HT-29 (cell line): ENCODE data around the gene EEFSEC. TPM values are rescaled to one million over a fixed set of nuclear protein-coding genes. Genes with fewer than 3 reads are reported as not detected.

Experiments used
- DNase-seq: peaks from one replicate; pipeline ENCODE4 v3.0.0-alpha.2; 2015; ENCODE audit warnings: low spot score
- total RNA-seq: library from RNA; depleted of rRNA; stranded (reverse); fragments of >200 nt; shearing (Covaris generic); gene quantifications from 2 replicates; pipeline ENCODE4 v1.2.3, GENCODE V29; 2014

EEFSEC gene
- total RNA-seq, 1 experiment from 2014 or later: 22.0 TPM

DNA sequence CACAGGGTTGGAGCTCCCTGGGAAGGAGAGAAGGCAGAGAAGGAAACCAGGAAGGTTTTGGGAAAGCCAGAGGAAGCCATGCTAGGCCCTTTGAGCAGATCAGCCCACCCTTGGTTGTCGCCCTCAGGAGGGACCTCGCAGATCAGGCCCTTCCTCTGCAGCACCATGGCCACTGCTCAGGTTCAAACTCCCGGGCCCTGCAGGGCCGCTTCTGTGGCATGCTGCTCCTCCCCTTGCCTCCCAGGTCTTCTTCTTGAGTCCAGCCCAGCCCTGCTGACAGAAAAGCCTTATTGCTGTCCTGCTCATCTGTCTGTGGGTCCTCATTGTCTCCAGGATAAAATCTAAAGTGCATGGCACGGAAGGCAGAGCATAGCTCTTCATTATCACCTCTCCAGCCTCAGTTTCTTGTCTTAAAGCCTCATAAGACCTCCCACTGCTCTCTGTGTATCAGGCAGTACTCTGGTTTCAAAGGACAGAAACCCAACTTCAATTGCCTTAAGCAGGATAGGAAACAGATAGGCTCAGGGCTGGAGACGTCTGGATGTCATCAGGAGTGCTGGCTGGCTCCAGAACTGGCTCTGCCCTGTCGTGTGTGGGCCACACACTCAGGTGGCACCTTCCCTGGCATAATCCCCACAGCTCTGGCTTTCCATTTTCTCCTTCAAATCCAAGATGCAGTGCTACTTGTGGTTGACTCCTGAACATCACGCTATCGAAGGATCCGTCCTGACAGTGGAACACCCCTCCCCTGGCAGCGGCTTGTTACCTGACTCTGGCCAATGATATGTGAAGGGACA, 118.5 kb downstream of the EEFSEC start:
- DNase-seq: no peak

DNA sequence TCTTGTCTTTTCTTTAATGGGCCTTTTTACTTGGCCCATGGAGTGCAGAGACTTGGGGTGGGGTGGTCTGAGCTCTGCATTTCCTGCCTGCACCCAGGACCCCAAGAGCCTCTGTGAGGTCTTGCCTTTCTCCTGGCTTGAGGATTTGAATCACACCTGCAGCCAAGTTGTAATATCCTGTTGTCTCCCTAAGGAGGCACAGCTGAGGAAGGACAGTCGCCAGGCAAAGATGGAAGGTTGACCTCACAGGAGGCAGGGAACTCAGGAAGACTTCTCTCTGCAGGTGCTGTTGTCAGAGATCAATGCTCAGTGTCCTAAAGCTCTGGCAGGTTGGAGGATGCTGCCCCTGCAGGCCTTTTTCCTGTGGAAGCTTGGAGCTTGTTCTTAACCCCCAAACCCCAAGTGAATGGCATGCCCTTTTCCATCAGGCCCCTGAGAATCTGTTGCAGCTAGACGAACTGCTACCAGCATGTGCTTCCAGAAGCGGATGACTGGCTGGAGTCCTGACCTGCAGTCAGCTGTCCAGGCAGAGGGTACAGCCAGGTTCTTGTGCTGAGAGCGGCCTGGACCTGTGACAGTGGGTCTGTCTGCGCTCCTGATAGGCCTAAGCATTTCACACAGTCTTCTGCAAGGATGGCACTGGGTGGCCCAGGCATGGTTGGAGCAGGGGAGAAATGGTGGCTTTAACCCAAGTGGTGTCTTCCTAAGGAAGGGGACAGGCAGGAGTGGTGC, 120.0 kb downstream of the EEFSEC start:
- no peak for DNase-seq

DNA sequence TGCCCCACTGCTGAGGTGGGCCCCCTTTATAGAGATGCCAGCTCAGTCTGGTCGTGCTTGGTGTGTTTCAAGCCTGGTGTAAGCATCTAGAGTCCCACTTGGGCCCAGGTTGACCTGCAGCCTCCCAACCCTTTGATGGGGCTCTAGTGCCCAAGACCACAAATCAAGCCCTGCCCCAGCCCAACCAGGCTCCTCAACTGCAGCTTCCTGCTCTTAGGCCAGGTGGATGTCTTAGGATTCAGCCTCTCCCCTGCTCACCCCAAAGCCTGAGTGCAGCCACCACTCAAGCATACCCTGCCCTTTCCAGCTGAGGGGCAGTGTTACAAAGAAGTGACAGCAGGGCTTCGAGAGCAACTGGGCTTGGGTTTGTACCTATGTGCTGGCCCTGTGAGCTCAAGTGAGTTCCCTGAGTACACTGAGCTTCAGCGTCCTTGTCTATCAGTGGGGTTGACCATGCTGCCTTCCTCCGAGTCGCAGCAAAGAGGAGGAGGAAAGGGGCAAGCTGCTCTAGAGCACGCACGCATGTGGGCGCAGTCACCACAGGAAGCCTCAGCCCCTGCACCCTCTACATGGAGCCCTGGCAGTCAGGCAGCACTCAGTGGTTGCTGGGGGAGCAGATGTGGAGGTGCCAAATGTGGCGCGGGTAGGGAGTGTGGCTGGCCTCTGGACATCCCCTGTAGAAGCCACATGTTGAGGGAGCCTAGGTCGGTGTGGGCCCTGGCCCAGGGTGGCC, 120.7 kb downstream of the EEFSEC start:
- no peak for DNase-seq

DNA sequence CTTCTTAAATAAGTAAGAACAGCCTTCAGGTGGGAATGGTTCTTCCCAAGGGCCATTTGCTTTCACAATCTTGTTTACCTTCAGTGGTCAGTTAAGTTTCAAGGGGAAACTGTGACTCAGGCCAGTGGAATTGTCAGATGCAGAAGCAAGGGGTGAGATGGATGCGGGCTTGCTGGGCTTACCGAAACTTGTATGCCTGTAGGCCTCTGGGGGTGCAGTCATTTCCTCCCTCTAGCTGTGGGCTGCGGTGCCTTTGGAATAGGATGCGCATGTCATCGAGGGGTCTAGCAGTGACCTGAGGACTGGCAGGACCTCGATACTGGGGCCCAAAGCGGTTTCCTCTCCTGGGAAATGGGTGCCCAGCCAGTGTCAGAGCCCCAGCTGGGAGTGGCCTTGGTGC, 121.6 kb downstream of the EEFSEC start:
- DNase-seq: no peak

DNA sequence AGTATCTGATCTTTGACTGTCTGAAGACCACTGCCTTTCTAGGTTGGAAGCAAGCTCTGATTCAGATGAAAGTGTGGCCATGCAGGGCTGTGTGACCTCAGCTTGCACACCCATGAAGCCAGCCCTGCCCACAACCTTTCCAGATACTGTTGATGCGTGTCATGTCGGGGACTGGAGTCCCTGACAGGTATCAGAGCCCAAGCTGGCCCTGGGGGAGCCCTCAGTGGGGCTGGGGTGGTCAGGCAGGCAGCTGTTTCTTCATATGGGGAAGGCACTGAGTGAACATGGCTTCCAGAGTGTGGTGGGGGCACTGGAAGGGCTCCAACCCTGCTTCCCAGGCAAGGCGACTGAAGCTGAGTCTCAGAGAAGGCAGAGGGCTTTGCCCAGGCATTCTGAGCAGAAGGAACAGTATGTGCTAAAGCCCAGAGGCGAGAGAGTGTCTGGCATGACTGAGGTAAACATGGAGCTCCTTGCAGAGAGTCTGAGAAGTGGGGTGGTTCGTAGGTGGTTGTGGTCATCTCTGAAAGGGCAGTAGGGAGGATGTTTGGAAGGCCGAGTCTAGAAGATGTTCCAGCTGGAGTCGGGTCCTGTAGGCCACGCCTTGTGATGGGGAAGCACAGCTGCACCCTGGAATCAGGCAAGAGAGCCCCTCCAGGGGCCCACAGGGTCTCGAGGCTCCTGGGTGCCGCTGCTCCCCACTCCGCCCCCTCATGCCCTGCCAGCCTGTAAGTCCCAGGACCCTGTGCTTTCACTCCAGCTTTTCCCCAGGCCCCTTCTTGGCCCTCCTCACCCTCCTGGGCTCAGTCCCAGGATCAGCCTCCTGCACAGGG, 122.2 kb downstream of the EEFSEC start:
- no peak for DNase-seq

DNA sequence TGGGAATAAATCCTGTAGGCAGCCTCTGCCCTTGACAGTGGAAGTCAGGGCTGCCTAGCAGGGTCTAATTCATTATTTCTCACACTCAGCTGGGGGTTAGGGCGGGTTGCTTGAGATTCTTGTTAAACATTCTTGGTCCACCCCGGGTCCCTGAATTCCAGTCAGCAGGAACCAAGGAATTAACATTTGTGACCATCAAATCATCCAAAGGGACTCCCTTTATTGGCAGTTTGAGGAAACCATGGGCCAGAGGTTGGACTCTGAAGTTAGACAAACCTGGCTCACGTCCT, 122.8 kb downstream of the EEFSEC start:
- DNase-seq: no peak

DNA sequence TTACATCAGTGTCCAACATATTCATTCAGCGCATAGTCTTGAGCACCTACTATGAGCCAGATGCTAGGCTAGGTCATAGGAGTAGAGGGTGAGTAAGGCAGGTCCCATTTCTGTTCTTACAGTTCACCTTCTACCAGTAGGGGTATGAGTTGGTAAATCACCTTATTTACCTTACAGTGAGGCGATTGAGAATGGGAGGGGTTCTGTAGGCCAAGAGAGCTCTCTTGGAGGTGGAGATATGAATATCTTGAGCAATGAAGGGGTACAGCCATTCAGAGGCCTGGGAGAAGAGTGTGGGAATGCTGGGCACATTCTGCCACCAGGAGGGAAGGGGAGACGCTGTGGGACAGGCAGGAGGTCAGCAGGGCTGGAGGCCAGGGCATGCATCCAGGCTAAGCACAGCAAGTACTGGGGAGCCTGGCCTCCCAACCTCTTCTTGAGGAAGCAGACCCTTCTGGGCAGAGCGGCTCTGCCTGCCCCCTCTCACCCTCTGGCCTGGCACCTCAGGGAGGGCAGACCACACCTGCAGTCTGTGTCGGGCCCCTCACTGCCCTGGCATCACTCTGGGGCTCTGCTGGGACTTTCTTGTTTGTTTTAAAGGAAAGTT, 123.4 kb downstream of the EEFSEC start:
- no peak for DNase-seq

DNA sequence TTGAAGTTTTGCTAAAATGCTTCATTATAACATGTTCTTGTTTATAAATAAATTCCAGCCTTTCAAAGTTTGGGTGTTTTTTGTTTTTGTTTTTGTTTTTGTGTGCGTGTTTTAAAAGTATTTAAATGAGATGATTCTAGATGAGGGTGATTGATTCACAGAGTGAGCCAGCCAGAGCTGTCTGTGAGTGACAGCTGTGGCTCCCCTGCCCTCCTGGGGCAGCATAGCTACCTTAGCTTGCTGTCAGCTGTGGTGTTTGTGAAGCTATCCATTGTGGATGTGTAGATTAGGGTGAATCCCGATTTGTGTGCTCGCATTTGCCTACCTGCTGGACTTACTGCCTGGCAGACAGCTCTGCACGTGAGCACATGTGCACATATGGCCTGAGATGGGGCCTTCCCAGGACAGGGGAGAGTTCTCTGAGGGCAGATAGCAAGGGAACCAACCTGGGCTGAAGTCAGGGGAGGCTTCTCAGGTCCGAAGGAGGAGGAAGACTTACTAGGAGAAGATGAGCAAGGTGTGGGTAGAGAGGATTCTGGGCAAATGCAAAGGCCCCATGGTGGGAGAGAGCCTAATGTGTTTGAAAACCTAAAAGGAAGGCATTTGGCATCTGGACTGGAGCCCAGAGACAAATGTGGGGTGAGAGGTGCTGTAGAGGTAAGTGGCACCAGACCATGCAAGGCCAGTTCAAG, 124.2 kb downstream of the EEFSEC start:
- no peak for DNase-seq

DNA sequence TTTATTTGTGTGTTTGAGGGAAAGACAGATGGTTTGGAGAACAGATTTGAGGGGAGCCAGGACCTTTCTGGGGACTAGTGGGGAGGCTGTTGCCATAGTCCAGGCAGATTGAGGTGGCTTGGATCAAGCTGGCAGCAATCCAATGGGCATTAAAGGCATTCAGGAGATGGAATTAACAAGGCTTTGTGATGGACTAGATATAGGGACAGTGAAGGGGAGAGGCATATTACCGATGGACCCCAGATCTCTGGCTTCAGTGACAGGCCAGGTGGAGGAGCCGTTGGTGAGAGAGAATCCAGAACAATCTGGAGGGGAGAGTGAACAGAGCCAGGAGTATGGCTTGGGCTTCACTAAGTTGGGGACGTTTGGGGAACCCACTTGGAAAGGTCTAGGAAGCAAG, 124.8 kb downstream of the EEFSEC start:
- DNase-seq: no peak

DNA sequence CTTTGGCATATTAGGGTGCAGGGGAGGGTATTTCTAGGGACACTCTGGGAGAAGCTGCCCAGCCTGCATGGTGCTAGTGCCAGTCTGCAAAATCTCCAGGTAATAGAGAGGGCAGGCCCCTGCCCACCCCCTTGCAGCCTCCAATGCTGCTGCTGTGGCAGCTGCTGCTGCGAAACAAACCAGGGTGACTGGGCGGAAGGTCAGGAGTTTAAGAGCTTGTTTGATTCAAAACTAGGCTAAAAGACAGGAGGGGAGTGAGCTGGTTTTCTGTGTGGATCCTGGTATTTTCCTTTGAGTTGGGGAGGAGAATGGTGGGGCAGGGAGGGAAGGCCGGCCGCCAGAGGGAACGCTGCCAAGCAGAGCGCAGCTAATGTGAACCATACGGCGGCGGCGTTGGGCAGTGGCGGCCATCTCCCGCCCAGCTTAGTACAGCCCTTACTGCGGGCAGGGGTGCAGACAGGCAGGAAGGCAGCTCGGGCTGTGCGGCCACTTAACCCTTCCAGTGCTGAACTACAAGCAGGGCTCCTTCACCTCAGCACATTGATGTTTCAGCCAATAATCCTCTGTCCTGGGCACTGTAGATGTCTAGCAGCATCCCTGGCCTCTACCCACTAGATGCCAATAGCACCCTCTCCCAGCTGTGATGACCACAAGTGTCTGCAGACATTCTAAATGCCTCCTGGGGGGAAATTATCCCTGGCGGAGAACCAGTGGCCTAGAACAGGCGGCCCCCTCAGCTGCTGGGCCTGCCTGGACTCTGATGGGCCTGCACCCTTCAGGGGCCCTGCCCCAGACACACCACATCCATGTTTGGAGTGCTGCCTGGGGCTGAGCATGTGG, 125.7 kb downstream of the EEFSEC start:
- no peak for DNase-seq

DNA sequence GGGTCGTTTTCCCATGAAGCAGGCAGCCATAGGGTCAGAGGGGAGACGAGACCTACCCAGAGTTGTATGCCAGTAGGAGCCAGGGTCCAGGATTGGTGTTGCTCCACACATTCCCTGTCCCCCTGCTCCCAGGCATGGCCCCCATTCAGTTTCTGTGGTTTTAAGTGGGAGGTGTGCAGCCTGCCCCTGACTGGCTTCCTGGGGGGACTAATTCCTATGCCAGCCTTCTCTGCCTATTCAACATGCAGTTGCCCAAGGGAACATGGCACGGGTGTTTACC, 126.3 kb downstream of the EEFSEC start:
- no peak for DNase-seq

DNA sequence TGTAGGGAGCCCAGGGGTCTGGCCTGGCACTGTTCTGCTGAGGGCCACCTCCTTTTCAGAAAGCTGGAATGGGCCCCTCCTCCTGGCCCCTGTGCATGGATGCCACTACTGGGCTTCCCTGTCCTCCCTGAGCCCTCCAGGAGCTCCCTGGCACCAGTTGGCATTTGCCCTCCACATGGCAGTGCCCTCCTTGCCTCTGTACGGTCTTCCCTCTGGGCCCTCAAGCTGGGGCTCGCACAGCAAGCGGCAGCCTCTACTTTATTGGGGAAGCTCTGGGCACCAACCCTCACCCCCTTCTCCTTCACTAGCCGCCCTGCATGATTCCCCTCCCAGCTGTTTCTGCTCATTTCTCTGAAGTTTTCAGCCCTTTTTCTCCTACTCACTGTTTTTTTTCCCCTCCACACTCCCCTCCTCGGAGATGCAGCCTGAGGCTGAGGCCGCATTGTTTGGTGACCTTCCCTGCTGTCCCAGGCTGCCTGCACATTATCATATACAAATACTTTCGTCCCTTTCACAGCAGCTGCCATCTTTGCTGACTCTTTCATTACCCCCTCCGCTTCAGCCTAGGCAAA, 127.3 kb downstream of the EEFSEC start:
- no peak for DNase-seq

DNA sequence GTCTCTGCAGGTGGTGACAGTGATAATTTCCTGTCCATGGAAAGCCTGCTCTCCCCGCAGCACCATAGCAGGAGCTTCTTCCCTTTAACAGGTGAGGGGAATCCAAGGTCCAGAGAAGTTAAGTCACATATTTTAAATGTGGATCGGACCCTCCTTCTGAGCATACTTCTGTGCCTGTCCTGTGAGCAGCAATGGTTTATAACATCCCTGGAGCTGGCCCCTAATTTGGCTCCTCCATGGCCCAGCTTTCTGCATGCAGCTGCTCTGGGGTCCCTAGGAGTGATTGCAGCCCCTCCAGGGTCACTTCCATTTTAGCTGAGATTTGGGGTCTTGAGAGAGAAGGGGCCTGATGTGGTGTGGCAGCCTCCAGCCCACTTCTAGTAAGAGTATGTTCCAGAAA, 127.8 kb downstream of the EEFSEC start:
- DNase-seq: no peak

DNA sequence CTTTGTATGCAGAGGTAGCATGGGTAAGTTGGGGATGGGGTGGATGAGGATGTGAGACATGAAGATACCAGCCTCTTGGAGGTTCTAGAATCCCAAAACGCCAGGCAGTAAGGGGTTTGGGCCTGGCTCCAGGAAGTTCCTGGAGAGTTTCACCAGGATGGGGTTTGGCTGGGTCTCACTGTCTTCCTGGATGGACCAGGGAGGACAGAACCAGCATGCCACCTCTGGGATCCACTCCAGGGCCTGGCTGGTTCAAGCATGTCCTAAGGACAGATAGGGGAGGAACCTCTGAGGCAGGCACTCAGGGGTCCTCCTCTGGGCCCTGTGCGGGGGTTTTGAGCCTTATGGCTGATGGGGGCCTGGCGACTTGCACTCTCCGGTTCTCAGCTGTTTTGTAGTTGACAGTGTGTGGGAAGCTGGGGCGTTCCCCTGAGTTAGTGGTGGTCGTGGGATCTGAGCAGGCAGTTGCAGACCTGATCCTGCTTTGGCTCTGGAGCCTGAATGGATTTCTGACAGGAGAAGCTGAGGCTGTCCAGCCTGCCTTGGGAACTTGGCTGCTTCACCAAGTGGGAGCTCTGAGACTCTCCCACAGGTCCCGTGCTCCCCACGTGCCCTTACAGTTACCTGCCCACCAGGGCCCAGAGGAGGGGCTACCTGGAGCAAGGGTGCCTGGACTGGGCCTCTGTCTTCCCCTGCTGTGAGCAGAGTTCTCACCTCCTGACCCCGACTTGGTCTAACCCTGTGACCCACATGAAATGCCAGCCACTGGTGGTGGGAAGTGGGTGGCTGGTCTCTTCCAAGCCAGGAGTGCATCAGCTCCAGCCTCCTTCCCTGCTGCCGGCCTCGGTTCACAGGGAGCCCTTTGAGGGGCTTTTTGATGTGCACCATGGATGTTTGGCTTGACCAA, 128.4 kb downstream of the EEFSEC start:
- no peak for DNase-seq

DNA sequence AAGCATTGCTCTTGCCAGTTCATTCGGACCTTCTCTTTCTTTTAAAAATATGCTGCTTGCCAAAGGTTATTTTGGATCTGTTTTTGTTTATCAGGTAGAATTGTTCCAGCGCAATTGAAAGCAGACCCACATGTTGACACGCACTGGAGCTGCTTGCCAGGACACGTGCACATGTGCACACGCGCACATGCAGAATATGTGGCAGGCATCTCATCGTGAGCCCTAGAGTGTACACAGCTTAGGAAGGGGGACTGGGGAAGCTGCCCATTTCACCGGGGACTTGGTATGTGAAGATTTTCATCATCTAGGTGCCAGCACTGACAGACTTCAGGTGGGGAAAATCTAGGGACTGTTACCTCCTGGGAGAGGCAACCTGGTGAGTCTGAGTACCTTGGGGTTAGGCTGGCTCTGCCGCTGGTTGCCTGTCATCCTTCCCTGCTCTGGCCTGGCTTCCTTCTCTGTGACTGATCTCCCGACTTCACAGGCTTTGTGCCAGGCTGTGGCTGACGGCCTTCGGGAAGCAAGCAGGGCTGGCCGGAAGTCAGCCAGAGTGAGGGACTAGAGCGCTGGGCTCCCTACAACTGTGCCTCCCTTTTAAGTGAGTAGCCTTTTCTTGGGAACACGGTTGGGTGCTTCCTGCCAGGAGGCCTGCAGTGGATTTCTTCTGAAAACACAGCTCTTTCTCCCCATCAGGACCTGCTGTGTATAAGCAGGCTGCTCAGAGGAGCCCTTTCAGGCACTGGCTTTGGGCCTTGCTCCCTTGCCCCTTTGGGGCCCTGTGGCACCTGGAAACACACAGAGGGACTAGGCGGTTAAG, 129.3 kb downstream of the EEFSEC start:
- DNase-seq: no peak

DNA sequence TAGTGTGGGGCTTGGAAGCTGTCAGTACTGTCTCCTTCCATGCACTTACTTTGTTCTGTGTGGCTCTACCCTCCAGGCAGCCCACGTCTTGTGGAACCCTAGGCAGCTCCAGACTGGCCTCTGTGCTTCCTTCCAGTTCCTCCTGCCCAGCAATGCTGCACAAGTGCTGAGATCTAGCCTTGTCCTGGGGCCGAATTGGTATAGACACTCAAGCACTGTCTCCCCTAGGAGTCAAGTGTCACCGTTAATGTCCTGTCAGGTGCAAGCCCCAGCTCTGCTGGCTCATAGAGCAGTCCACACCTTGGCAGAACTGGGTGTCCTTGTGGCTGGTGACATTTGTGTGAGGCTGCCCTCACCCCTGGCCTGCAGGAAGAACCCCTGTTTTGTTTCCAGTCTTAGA, 130.1 kb downstream of the EEFSEC start:
- no peak for DNase-seq

DNA sequence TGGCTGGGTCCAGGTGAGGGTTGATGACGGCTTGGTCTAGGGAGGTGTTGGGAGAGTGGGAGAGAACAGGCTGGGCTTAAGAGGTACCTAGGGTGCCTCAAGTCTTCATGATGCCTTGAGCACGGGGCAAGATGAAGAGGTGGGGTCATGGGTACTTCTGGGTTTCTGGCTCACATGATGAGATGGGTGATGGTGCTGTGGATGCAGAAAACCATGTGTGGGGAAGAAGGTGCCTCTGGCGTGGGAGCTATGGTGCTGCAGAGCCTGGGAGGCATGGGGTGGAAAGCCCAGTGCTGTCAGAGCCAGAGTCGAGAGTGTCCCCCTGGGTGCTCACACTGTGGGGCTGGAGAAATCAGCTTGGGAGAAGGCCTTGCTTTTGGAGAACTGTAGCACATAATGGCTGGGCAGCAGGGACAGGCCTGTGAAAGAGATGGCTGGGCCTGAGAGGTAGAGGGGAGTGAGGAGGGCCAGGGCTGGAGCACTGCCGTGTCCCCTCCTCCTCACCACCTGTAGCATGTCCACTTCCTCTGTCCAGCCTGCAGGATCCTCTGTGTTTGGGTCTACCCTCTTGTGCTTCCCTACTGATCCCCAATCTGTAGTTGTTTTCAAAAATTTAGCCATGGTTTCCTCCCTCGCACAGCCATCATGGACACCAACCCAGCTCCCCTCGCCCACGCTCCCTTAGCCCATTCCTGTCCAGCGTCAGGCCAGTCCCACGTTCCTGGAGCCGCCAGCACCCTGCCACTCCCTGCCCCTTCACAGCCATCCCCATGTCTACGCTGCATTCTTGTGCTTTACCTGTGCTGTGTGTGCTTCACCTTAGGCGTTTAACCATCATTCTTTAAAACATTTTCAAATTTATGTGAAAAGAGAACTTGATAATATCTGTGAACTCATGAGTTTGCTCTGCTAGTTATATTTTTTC, 132.0 kb downstream of the EEFSEC start:
- no peak for DNase-seq
